ENCODE measurements around the gene BRI3BP. TPM values are rescaled to one million over a fixed set of nuclear protein-coding genes. Genes with fewer than 3 reads are reported as not detected.
A peak's percentile ranks its signal among the peaks of the same experiment; 100 is the strongest.

BRI3BP gene
- total and polyA plus RNA-seq, 11 donors, result 1.1 to 5.3 (median 3.6) TPM

- H3K4me1 ChIP-seq, result peaks cover 0 to 10% (median 1%) of the 10 kb centered on the region in 12 donors
- H3K9me3 ChIP-seq, result no peaks in the 10 kb centered on the region
- WGBS, 4 donors, result 93 to 97% (median 95%) methylated on average over 17 of the region's 17 CpGs
- ATAC-seq (no peak), DNase-seq (peak in 1 of 5 donors; percentile 22)
- H3K27me3 ChIP-seq, result no peaks in the 10 kb centered on the region
- H3K27ac ChIP-seq, result no peak overlapping the region
- intact Hi-C loops (cut with DNase I), result no loop called here
- H3K36me3 ChIP-seq, result peaks cover 0 to 97% (median 75%) of the 10 kb centered on the region in 9 donors
- no peak for TF ChIP-seq CTCF (IDR thresholded peaks at IDR 0.05)
- no peak for TF ChIP-seq POLR2A (IDR thresholded peaks at IDR 0.05)
- no peak overlapping the region for H3K4me3 ChIP-seq
Observed at GRCh38 chr12:124952295-124952694, 41.1 kb upstream of the BRI3BP start.

- no peak for ATAC-seq
- no peak for DNase-seq
- H3K9me3 ChIP-seq, result no peaks in the 10 kb centered on the region
Observed at GRCh38 chr12:124952801-124953200, 40.6 kb upstream of the BRI3BP start.

GRCh38 chr12:124953689-124954405 is 39.6 kb upstream of the BRI3BP start:
- H3K4me1 ChIP-seq, result no peaks in the 10 kb centered on the region
- intact Hi-C loops (cut with DNase I), result no loop called here
- H3K27ac ChIP-seq, result no peak overlapping the region
- H3K4me3 ChIP-seq, result no peak overlapping the region
- no peaks in the 10 kb centered on the region for H3K9me3 ChIP-seq
- 93 to 96% (median 94%) methylated on average over 20 to 32 of the region's 32 CpGs for WGBS, 4 donors
- H3K27me3 ChIP-seq, result no peaks in the 10 kb centered on the region
- no peak for TF ChIP-seq POLR2A (IDR thresholded peaks at IDR 0.05)
- TF ChIP-seq CTCF (IDR thresholded peaks at IDR 0.05), result no peak
- ATAC-seq (no peak), DNase-seq (no peak)
- H3K36me3 ChIP-seq, result peaks cover 0 to 98% (median 76%) of the 10 kb centered on the region in 9 donors

More at GRCh38 chr12:124952801-124953200, 40.6 kb upstream of the BRI3BP start:
- Histone ChIP-seq H3K36me3 (peaks cover 0 to 95% (median 74%) of the 10 kb centered on the region in 9 donors), H3K4me3 (no peak overlapping the region), H3K4me1 (peaks cover 0 to 5% (median 0%) of the 10 kb centered on the region in 12 donors), H3K27me3 (no peaks in the 10 kb centered on the region), H3K27ac (no peak overlapping the region)
- 62 to 78% (median 74%) methylated on average over 4 to 8 of the region's 8 CpGs for WGBS, 4 donors
- TF ChIP-seq CTCF (IDR thresholded peaks at IDR 0.05) (no peak), POLR2A (IDR thresholded peaks at IDR 0.05) (no peak)
- intact Hi-C loops (cut with DNase I), result no loop called here

- TF ChIP-seq CTCF (IDR thresholded peaks at IDR 0.05) (no peak), POLR2A (IDR thresholded peaks at IDR 0.05) (no peak)
- no peak overlapping the region for H3K27ac ChIP-seq
- no peak overlapping the region for H3K4me3 ChIP-seq
- no peak for ATAC-seq
- no peaks in the 10 kb centered on the region for H3K4me1 ChIP-seq
- H3K9me3 ChIP-seq, result no peaks in the 10 kb centered on the region
- no peak for DNase-seq
- WGBS, 4 donors, result 90 to 98% (median 95%) methylated on average over 4 of the region's 4 CpGs
- intact Hi-C loops (cut with DNase I), result no loop called here
- no peaks in the 10 kb centered on the region for H3K27me3 ChIP-seq
- peaks cover 0 to 98% (median 76%) of the 10 kb centered on the region in 9 donors for H3K36me3 ChIP-seq
Observed at GRCh38 chr12:124954771-124955170, 38.7 kb upstream of the BRI3BP start.
